A673 (cell line): ENCODE data around the gene NETO1. TPM values are rescaled to one million over a fixed set of nuclear protein-coding genes. Genes with fewer than 3 reads are reported as not detected.
A peak's percentile ranks its signal among the peaks of the same experiment; 100 is the strongest.

Source experiments
- BruUV-seq: library from RNA; stranded (reverse); fragments of 400-500 nt; replicated peaks from 2 replicates; lab custom pipeline; 2021; lab: Mats Ljungman, UMichigan
- CTCF ChIA-PET: fragments of 300-600 bp; sonication (Branson Sonifier 250); formaldehyde crosslinking; loops from one replicate; lab custom pipeline; 2022; ENCODE audit warnings: antibody characterized with exemption; lab: Charles Lee
- POLR2A ChIA-PET: fragments of 300-600 bp; sonication (Branson Sonifier 250); formaldehyde crosslinking; loops from one replicate; lab custom pipeline; 2022; ENCODE audit warnings: antibody characterized with exemption; ENCODE audit not compliant: low non-redundant PET; lab: Charles Lee
- DNase-seq: peaks from one replicate; pipeline ENCODE4 v3.0.0-alpha.2; 2015; ENCODE audit warnings: low spot score
- H3K27ac ChIP-seq: fragments of 200-600 bp; sonication (generic); 2 replicates; pipeline ENCODE4 v1.5.1; 2016; ENCODE audit warnings: mixed run types, low read depth, mild to moderate bottlenecking, mixed read lengths, antibody characterized with exemption, low read length; ENCODE audit not compliant: poor library complexity, severe bottlenecking
- H3K27me3 ChIP-seq: fragments of 200-600 bp; sonication (generic); replicated peaks from 2 replicates; pipeline ENCODE4 v1.6.1; 2017; ENCODE audit warnings: mixed run types, low read depth, mild to moderate bottlenecking, mixed read lengths, antibody characterized with exemption, low read length; ENCODE audit not compliant: insufficient read depth, poor library complexity
- H3K36me3 ChIP-seq: fragments of 200-600 bp; sonication (generic); 2 replicates; pipeline ENCODE4 v1.6.1; 2016; ENCODE audit warnings: mixed run types, mild to moderate bottlenecking, mixed read lengths, antibody characterized with exemption, low read length; ENCODE audit not compliant: insufficient read depth, poor library complexity, severe bottlenecking
- H3K4me1 ChIP-seq: fragments of 200-600 bp; sonication (generic); 2 replicates; pipeline ENCODE4 v1.6.1; 2017; ENCODE audit warnings: mixed run types, mild to moderate bottlenecking, mixed read lengths, antibody characterized with exemption, low read length; ENCODE audit not compliant: insufficient read depth, poor library complexity, severe bottlenecking
- H3K4me3 ChIP-seq: fragments of 200-600 bp; sonication (generic); 2 replicates; pipeline ENCODE4 v1.5.1; 2016; ENCODE audit warnings: low read depth, mixed run types, mild to moderate bottlenecking, mixed read lengths, low read length; ENCODE audit not compliant: poor library complexity, severe bottlenecking
- H3K9me3 ChIP-seq: fragments of 200-600 bp; sonication (generic); 2 replicates; pipeline ENCODE4 v1.6.1; 2016; ENCODE audit warnings: mixed run types, low read depth, mild to moderate bottlenecking, mixed read lengths, antibody characterized with exemption, low read length; ENCODE audit not compliant: poor library complexity, severe bottlenecking
- CTCF ChIP-seq: fragments of 300-800, 200-600 bp; sonication (generic); conservative IDR thresholded peaks from 2 replicates; pipeline ENCODE4 v1.5.1; 2017; ENCODE audit warnings: low read depth, mild to moderate bottlenecking, antibody characterized with exemption, low read length, moderate library complexity, mixed read lengths
- EZH2 ChIP-seq: fragments of 200-600 bp; sonication (generic); IDR thresholded peaks from 2 replicates; pipeline ENCODE4 v1.6.1; 2017; ENCODE audit warnings: borderline replicate concordance, low read depth, mild to moderate bottlenecking, mixed read lengths, antibody characterized with exemption, low read length; ENCODE audit not compliant: poor library complexity, severe bottlenecking
- intact Hi-C: fragments of 100-400 bp; cut with micrococcal nuclease; formaldehyde crosslinking; loops from one replicate; pipeline ENCODE4 v1.10.0; 2022; ENCODE audit not compliant: unreplicated experiment
- total RNA-seq: library from RNA; stranded (reverse); gene quantifications from 2 replicates; pipeline ENCODE4 v1.2.3, GENCODE V29; 2021

The NETO1 gene
- total RNA-seq, 1 experiment from 2014 or later = 12.1 TPM

DNA sequence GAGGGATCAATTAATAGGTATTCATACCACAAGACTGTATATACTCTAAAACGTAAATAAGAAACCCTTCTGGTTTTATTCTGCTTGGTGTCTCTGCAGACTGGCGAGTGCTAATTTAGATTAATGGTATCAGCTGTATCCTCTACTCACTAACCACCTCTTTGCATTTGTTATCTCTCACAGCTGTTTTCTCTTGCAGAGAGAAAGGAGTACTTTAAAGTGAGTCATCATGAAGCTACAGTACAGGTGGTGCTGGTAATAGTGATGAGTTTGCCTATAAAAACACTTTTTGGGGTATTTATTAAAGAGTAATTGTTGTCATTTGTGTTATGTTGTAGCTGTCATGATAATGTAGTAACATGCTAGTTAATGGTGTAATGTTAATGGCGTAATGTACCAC is 147.7 kb downstream of the NETO1 start:
- no TSS peak for BruUV-seq
- H3K27me3 ChIP-seq = no peaks in the 10 kb centered on the region
- ChIA-PET CTCF (no interaction called here), POLR2A (no interaction called here)
- H3K9me3 ChIP-seq = no peaks in the 10 kb centered on the region
- TF ChIP-seq CTCF (no peak), EZH2 (no peak)
- DNase-seq = no peak
- no peak overlapping the region for H3K27ac ChIP-seq
- no peaks in the 10 kb centered on the region for H3K36me3 ChIP-seq
- no peak overlapping the region for H3K4me3 ChIP-seq
- no peaks in the 10 kb centered on the region for H3K4me1 ChIP-seq
- intact Hi-C loops = no loop called here

- BruUV-seq = no TSS peak
- POLR2A ChIA-PET = no interaction called here
- no peaks in the 10 kb centered on the region for H3K4me1 ChIP-seq
- no peak overlapping the region for H3K27ac ChIP-seq
- no peaks in the 10 kb centered on the region for H3K36me3 ChIP-seq
- CTCF ChIA-PET = no interaction called here
- no peak for DNase-seq
- no peak for TF ChIP-seq CTCF
- no peak for TF ChIP-seq EZH2
- no peak overlapping the region for H3K4me3 ChIP-seq
- intact Hi-C loops = loop anchor here (5.0 to 10.0 kb wide), 2 partner anchors 1138 to 1411 kb away; no protein-coding TSS in a partner anchor
- H3K27me3 ChIP-seq = peaks cover 5% of the 10 kb centered on the region
- no peaks in the 10 kb centered on the region for H3K9me3 ChIP-seq
Measured at GRCh38 chr18:72704202-72704601, 163.6 kb downstream of the NETO1 start.

- intact Hi-C loops = loop anchor here (2.0 to 10.0 kb wide), 3 partner anchors 1141 to 1642 kb away; no protein-coding TSS in a partner anchor
- Histone ChIP-seq H3K4me3 (no peak overlapping the region), H3K27me3 (peaks cover 2% of the 10 kb centered on the region), H3K27ac (no peak overlapping the region), H3K36me3 (no peaks in the 10 kb centered on the region), H3K4me1 (no peaks in the 10 kb centered on the region), H3K9me3 (no peaks in the 10 kb centered on the region)
- ChIA-PET CTCF (no interaction called here), POLR2A (interaction anchor here (0.6 kb wide), 1 partner anchor 40 kb away, joined by 12 read pairs; no protein-coding TSS in a partner anchor)
- no TSS peak for BruUV-seq
- DNase-seq = peak; percentile 39
- TF ChIP-seq CTCF = peak; percentile 65
- no peak for TF ChIP-seq EZH2
Measured at GRCh38 chr18:72700961-72701710, 166.7 kb downstream of the NETO1 start.
